KBM-7 (cell line): ENCODE data around the gene SEC24A.
"Not testable (repeated sequence)": the region's sequence is repeated elsewhere in the genome, so short reads cannot be mapped to it uniquely, and the experiment has no call there.

Experiments used
- DNase-seq: peaks from one replicate; pipeline ENCODE4 v3.0.0-alpha.2; 2015
- in situ Hi-C: fragments of 300-500 bp; cut with MboI; formaldehyde crosslinking; loops from 2 replicates; pipeline ENCODE4 v1.14.3; 2020; ENCODE audit warnings: low sequenced_read_pairs, low pct_unique_long_range_greater_than_20kb, mixed read lengths

Gene SEC24A

GRCh38 chr5:134738133-134738962, 89.8 kb downstream of the SEC24A start, which contains the start of gene CAMLG:
Gene CAMLG (plus strand): TSS chr5:134738548. CDS start chr5:134738621, 73 bp downstream.
- peak; percentile 99 for DNase-seq
- in situ Hi-C loops: no loop called here

- in situ Hi-C loops: no loop called here
- peak; percentile 68 for DNase-seq
Measured at GRCh38 chr5:134738963-134739661, 90.5 kb downstream of the SEC24A start.

GRCh38 chr5:134741052-134741451, 92.5 kb downstream of the SEC24A start:
- in situ Hi-C loops: no loop called here
- DNase-seq: no peak

- no peak for DNase-seq
- in situ Hi-C loops: no loop called here
Measured at GRCh38 chr5:134742134-134742533, 93.5 kb downstream of the SEC24A start.

- in situ Hi-C loops: no loop called here
- no peak for DNase-seq
Measured at GRCh38 chr5:134749415-134749814, 100.8 kb downstream of the SEC24A start.

- no peak for DNase-seq
- in situ Hi-C loops: no loop called here
Measured at GRCh38 chr5:134758176-134758503, 109.6 kb downstream of the SEC24A start.

GRCh38 chr5:134758504-134759341, 110.1 kb downstream of the SEC24A start, which contains the start of gene DDX46:
Gene DDX46 (plus strand): TSS chr5:134758779. CDS start chr5:134758939, 160 bp downstream.
- in situ Hi-C loops: no loop called here
- peak; percentile 95 for DNase-seq

GRCh38 chr5:134767528-134768291, 119.1 kb downstream of the SEC24A start:
- in situ Hi-C loops, DNase-seq: not testable (repeated sequence)

GRCh38 chr5:134769206-134769605, 120.6 kb downstream of the SEC24A start:
- in situ Hi-C loops: no loop called here
- DNase-seq: no peak

GRCh38 chr5:134772461-134773125, 124.0 kb downstream of the SEC24A start:
- no peak for DNase-seq

GRCh38 chr5:134777366-134777765, 128.8 kb downstream of the SEC24A start:
- in situ Hi-C loops: no loop called here
- peak; percentile 27 for DNase-seq

More at GRCh38 chr5:134772461-134773125, 124.0 kb downstream of the SEC24A start:
- in situ Hi-C loops: no loop called here
